Tibial nerve (tissue), 4 donors: ENCODE data around the gene HEBP1. TPM values are rescaled to one million over a fixed set of nuclear protein-coding genes. Genes with fewer than 3 reads are reported as not detected.

Experiments used
- DNase-seq, 2 donors: peaks; one replicate each; pipeline ENCODE4 v3.0.0-alpha.2; 2019; ENCODE audit warnings: low spot score in 2 of 2
- H3K27ac ChIP-seq, 4 donors: fragments of 200-600 bp; sonication (generic) in 3 of 4; one replicate each; pipeline ENCODE4 v1.5.1; 2017 to 2019; ENCODE audit warnings: mild to moderate bottlenecking in 1 of 4
- H3K27me3 ChIP-seq, 2 donors: fragments of 200-600 bp; sonication (generic) in 1 of 2; one replicate each; pipeline versions ENCODE4 v1.5.1 to v1.6.0; 2017 to 2019
- H3K36me3 ChIP-seq, 3 donors: fragments of 200-600 bp; sonication (generic); one replicate each; pipeline ENCODE4 v1.5.1; 2018 to 2019
- H3K4me1 ChIP-seq, 4 donors: fragments of 200-600 bp; sonication (generic) in 3 of 4; one replicate each; pipeline ENCODE4 v1.5.1; 2017 to 2019
- H3K4me3 ChIP-seq, 4 donors: fragments of 200-600 bp; sonication (generic) in 3 of 4; one replicate each; pipeline ENCODE4 v1.5.1; 2017 to 2019; ENCODE audit warnings: mild to moderate bottlenecking in 1 of 4, moderate library complexity in 1 of 4
- H3K9me3 ChIP-seq, 4 donors: fragments of 200-600 bp; sonication (generic) in 3 of 4; one replicate each; pipeline ENCODE4 v1.5.1; 2017 to 2019
- EP300 ChIP-seq, 2 donors: sonication (generic); formaldehyde crosslinking; IDR thresholded peaks; one replicate each; pipeline ENCODE4 v1.6.1; 2017; ENCODE audit warnings: antibody characterized with exemption in 2 of 2, mild to moderate bottlenecking in 1 of 2
- POLR2A ChIP-seq, 2 donors: fragments of 450-650 bp; IDR thresholded peaks; one replicate each; pipeline ENCODE4 v1.6.1; 2017; ENCODE audit warnings: antibody characterized with exemption in 2 of 2, mild to moderate bottlenecking in 2 of 2, moderate library complexity in 2 of 2
- WGBS, 2 donors: methylation state at CpG; one replicate each; pipeline ENCODE4 v1.1.5; 2018; 5-methylcytosine and 5-hydroxymethylcytosine counted together
- total RNA-seq, 4 donors: library from RNA; depleted of rRNA; stranded (reverse); fragments of >200 nt; gene quantifications; one replicate each; pipeline ENCODE4 v1.1.0, GENCODE V29; 2016
- TF ChIP-seq, protein P1 (sequence below), 5 experiments: fragments of 200-600 bp in 3 of 5; fragments of 450-650 bp in 2 of 5; sonication (generic) in 3 of 5; IDR thresholded peaks; one replicate each; pipeline ENCODE4 v1.5.1; 2016 to 2019; ENCODE audit warnings: antibody characterized with exemption in 5 of 5, mild to moderate bottlenecking in 3 of 5, moderate library complexity in 2 of 5

Gene HEBP1, protein sequence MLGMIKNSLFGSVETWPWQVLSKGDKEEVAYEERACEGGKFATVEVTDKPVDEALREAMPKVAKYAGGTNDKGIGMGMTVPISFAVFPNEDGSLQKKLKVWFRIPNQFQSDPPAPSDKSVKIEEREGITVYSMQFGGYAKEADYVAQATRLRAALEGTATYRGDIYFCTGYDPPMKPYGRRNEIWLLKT
- 10 to 100 TPM; 42.7 to 61.0 (median 51.7) TPM for total RNA-seq

DNA sequence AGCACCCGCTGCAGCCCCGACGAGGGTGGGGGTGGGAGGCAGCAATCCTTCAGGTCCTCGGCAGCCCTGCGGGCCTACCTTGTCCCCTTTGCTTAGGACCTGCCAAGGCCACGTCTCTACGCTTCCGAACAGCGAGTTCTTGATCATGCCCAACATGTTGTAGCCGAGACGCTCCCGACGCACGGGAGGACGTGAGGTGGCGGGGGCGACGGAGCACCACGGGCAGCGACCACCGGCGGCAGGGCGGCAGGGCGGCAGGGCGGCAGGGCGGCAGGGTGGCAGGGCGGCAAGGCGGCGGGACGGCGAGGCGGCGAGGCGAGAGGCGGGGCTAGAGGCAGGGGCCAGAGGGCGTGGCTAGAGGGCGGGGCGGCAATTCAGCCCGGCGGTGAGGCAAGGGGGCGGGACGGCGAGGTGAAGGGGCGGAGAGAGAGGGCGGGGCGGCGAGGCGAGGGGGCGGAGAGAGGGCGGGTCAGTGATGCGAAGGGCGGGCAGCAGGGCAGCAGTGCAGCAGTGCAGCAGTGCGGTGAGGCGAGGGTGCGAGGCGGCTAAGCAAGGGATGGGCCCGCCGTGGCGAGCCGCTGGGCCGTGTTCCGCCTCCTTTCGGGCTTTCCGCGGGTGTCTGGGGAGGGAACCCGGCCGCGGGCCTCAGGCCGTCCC is at the start of gene HEBP1:
HEBP1 (minus strand) TSS at position 307 of the 657 bp plus-strand sequence; CDS start at position 156, 151 bp downstream.
- Histone ChIP-seq H3K27ac (peak within 1 kb of the TSS; percentile 63 to 94 (median 92)), H3K4me1 (peaks cover 0 to 50% (median 19%) of the 10 kb centered on the region in 4 donors), H3K27me3 (no peaks in the 10 kb centered on the region), H3K4me3 (peak within 1 kb of the TSS; percentile 58 to 91 (median 81)), H3K9me3 (no peaks in the 10 kb centered on the region), H3K36me3 (no peaks in the 10 kb centered on the region)
- peak; percentile 91 to 96 for DNase-seq
- 1% methylated on average over 44 to 60 of the region's 69 CpGs for WGBS, 2 donors
- TF ChIP-seq, protein P1, sequence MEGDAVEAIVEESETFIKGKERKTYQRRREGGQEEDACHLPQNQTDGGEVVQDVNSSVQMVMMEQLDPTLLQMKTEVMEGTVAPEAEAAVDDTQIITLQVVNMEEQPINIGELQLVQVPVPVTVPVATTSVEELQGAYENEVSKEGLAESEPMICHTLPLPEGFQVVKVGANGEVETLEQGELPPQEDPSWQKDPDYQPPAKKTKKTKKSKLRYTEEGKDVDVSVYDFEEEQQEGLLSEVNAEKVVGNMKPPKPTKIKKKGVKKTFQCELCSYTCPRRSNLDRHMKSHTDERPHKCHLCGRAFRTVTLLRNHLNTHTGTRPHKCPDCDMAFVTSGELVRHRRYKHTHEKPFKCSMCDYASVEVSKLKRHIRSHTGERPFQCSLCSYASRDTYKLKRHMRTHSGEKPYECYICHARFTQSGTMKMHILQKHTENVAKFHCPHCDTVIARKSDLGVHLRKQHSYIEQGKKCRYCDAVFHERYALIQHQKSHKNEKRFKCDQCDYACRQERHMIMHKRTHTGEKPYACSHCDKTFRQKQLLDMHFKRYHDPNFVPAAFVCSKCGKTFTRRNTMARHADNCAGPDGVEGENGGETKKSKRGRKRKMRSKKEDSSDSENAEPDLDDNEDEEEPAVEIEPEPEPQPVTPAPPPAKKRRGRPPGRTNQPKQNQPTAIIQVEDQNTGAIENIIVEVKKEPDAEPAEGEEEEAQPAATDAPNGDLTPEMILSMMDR (IDR thresholded peaks at IDR 0.05) = peak in 1 of 5 experiments; percentile 8
- TF ChIP-seq EP300 (IDR thresholded peaks at IDR 0.05) (peak in 1 of 2 donors; percentile 93), POLR2A (IDR thresholded peaks at IDR 0.05) (peak; percentile 79 to 87)

- H3K27ac ChIP-seq = no peak overlapping the region
- WGBS, 2 donors = 50 to 70% methylated on average over 3 of the region's 3 CpGs
These were observed 49.8 kb upstream of the HEBP1 start for GRCh38 chr12:13049816-13050215.

DNA sequence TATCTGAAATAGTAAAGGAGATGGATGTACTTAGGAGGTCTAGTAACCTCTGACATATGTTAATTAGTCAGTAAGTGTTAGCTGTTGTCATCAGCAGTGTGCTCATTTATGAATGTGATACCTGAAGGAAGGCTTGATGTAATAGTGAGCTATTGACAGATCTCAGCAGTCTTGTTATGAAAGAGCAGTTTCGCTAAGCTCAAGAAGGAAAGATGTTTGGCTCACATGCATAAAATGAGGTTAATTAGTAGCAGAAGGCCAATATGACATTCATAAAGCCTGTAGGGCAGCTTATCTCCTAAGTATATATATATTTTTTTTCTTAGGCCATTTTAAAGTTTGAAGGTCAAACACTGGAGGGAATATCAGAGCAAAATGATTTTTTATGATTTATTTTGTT is 46.9 kb upstream of the HEBP1 start:
- Histone ChIP-seq H3K27ac (no peak overlapping the region), H3K4me1 (peaks cover 0 to 30% (median 5%) of the 10 kb centered on the region in 4 donors), H3K36me3 (no peaks in the 10 kb centered on the region), H3K9me3 (no peaks in the 10 kb centered on the region), H3K4me3 (no peak overlapping the region), H3K27me3 (no peaks in the 10 kb centered on the region)
- WGBS, 2 donors = 91 to 94% methylated on average over 1 of the region's 1 CpG
- no peak for TF ChIP-seq POLR2A (IDR thresholded peaks at IDR 0.05)
- TF ChIP-seq EP300 (IDR thresholded peaks at IDR 0.05) = no peak
- TF ChIP-seq, protein P1 (IDR thresholded peaks at IDR 0.05) = no peak
- DNase-seq = no peak

More at GRCh38 chr12:13049816-13050215, 49.8 kb upstream of the HEBP1 start:
- no peak overlapping the region for H3K4me3 ChIP-seq
- H3K9me3 ChIP-seq = peaks cover 0 to 5% (median 0%) of the 10 kb centered on the region in 4 donors
- H3K27me3 ChIP-seq = no peaks in the 10 kb centered on the region
- TF ChIP-seq EP300 (IDR thresholded peaks at IDR 0.05) (no peak), POLR2A (IDR thresholded peaks at IDR 0.05) (no peak)
- H3K36me3 ChIP-seq = no peaks in the 10 kb centered on the region
- no peak for DNase-seq
- H3K4me1 ChIP-seq = peaks cover 0 to 23% (median 4%) of the 10 kb centered on the region in 4 donors

DNA sequence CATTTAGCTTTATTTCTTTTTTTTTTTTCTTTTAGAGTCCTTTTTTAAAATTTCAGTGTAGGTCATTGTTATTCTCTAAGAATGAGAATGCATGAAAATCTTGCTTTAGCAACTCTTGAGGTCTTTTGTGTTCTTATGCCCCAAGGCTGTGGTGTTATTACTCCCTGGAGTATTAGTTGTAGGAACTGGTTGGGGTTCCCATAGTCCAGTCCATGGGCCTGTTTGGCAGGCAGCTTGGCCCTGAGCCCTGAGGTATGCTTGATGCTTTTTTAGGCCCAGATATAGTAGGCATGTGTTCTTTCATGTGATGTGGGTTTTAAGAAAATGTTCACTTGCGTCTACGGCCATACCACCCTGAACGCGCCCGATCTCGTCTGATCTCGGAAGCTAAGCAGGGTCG is 45.8 kb upstream of the HEBP1 start:
- no peak for DNase-seq
- Histone ChIP-seq H3K27ac (no peak overlapping the region), H3K4me1 (peaks cover 0 to 30% (median 5%) of the 10 kb centered on the region in 4 donors), H3K27me3 (no peaks in the 10 kb centered on the region), H3K9me3 (no peaks in the 10 kb centered on the region), H3K36me3 (no peaks in the 10 kb centered on the region), H3K4me3 (no peak overlapping the region)
- TF ChIP-seq, protein P1 (IDR thresholded peaks at IDR 0.05) = no peak
- TF ChIP-seq EP300 (IDR thresholded peaks at IDR 0.05) = no peak
- WGBS, 2 donors = 71 to 95% methylated on average over 1 to 8 of the region's 8 CpGs

- no peak for DNase-seq
- Histone ChIP-seq H3K9me3 (no peaks in the 10 kb centered on the region), H3K4me3 (peak overlapping the region; percentile 56 to 100 (median 98)), H3K27me3 (no peaks in the 10 kb centered on the region), H3K27ac (peak overlapping the region in 3 of 4 donors; percentile 51 to 85 (median 78)), H3K4me1 (peaks cover 0 to 25% (median 2%) of the 10 kb centered on the region in 4 donors), H3K36me3 (no peaks in the 10 kb centered on the region)
- WGBS, 2 donors = 4 to 6% methylated on average over 5 of the region's 5 CpGs
- TF ChIP-seq EP300 (IDR thresholded peaks at IDR 0.05) (no peak), POLR2A (IDR thresholded peaks at IDR 0.05) (no peak)
- TF ChIP-seq, protein P1 (IDR thresholded peaks at IDR 0.05) = no peak
These were observed 44.8 kb upstream of the HEBP1 start for GRCh38 chr12:13044906-13045299.
